Activated naive CD8-positive, alpha-beta T cell treated with anti-CD3 and anti-CD28 coated beads for 36 hours (primary cell): ENCODE results near the gene HBM. TPM values are rescaled to one million over a fixed set of nuclear protein-coding genes. Genes with fewer than 3 reads are reported as not detected.
A peak's percentile ranks its signal among the peaks of the same experiment; 100 is the strongest.
"Not testable (repeated sequence)": the region's sequence is repeated elsewhere in the genome, so short reads cannot be mapped to it uniquely, and the experiment has no call there.

Experiments
- DNase-seq: peaks from one replicate; pipeline ENCODE4 v3.0.0; 2021
- H3K27ac Mint-ChIP-seq: one replicate; pipeline ENCODE4 v1.8.0; 2022; ENCODE audit warnings: mild to moderate bottlenecking, moderate library complexity, mixed read lengths
- H3K27me3 Mint-ChIP-seq: one replicate; pipeline ENCODE4 v1.8.0; 2022; ENCODE audit warnings: mild to moderate bottlenecking, mixed read lengths
- H3K36me3 Mint-ChIP-seq: one replicate; pipeline ENCODE4 v1.8.0; 2021; ENCODE audit warnings: mild to moderate bottlenecking, mixed read lengths
- H3K4me1 Mint-ChIP-seq: one replicate; pipeline ENCODE4 v1.8.0; 2021; ENCODE audit warnings: mixed read lengths
- H3K4me3 Mint-ChIP-seq: one replicate; pipeline ENCODE4 v1.8.0; 2022; ENCODE audit warnings: mild to moderate bottlenecking, moderate library complexity, mixed read lengths
- H3K9me3 Mint-ChIP-seq: one replicate; pipeline ENCODE4 v1.8.0; 2022; ENCODE audit warnings: mixed read lengths
- total RNA-seq, 2 experiments: library from RNA; stranded (reverse); gene quantifications; one replicate each; pipeline ENCODE4 v1.2.3, GENCODE V29; 2021

Gene HBM, protein sequence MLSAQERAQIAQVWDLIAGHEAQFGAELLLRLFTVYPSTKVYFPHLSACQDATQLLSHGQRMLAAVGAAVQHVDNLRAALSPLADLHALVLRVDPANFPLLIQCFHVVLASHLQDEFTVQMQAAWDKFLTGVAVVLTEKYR
- not detected for total RNA-seq

DNA sequence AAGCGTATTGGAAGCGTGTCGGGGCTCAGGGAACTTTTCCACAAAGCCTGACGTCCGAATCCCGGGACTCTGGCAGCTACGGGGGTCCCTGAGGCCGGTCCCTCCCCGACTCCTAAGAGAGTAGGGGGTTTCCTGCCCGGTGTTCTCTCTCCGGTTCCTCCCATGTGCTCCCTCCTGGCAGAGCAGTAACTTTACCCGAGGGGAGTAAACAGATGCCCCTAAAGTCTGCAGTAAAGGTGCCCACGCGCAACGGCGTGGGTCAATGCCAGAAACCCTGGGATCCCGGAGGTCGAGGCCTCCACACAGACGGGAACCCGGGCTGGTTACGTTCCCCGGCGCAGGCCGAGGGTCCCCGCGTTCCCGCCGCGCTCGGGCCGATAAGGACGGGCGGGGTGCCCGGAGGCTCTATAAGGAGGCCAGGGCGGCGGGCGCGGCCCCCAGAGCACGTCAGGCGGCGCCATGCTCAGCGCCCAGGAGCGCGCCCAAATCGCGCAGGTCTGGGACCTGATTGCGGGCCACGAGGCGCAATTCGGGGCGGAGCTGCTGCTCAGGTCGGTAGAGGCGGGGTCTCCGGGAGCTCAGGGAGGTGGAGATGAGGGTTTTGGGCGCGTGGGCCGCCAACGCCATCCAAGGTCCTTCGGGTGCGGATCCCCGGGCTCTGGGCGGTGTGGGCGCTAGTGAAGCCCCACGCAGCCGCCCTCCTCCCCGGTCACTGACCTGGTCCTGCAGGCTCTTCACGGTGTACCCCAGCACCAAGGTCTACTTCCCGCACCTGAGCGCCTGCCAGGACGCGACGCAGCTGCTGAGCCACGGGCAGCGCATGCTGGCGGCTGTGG lies at the start of gene HBM:
Gene HBM (plus strand): TSS at position 440 of the 836 bp plus-strand sequence. CDS start 20 bp downstream, at position 460.
- H3K4me3 Mint-ChIP-seq: peak within 1 kb of the TSS; percentile 32
- H3K27me3 Mint-ChIP-seq: peaks cover 73% of the 10 kb centered on the region
- DNase-seq: peak; percentile 19
- no peaks in the 10 kb centered on the region for H3K36me3 Mint-ChIP-seq
- H3K9me3 Mint-ChIP-seq: no peaks in the 10 kb centered on the region
- peaks cover 4% of the 10 kb centered on the region for H3K4me1 Mint-ChIP-seq
- H3K27ac Mint-ChIP-seq: no peak within 1 kb of the TSS

GRCh38 chr16:116015-116414 lies 49.8 kb upstream of the HBM start:
- Mint-ChIP-seq H3K9me3 (no peaks in the 10 kb centered on the region), H3K4me1 (peaks cover 14% of the 10 kb centered on the region), H3K36me3 (peaks cover 9% of the 10 kb centered on the region), H3K27me3 (no peaks in the 10 kb centered on the region), H3K4me3 (no peak overlapping the region), H3K27ac (no peak overlapping the region)
- DNase-seq: no peak

DNA sequence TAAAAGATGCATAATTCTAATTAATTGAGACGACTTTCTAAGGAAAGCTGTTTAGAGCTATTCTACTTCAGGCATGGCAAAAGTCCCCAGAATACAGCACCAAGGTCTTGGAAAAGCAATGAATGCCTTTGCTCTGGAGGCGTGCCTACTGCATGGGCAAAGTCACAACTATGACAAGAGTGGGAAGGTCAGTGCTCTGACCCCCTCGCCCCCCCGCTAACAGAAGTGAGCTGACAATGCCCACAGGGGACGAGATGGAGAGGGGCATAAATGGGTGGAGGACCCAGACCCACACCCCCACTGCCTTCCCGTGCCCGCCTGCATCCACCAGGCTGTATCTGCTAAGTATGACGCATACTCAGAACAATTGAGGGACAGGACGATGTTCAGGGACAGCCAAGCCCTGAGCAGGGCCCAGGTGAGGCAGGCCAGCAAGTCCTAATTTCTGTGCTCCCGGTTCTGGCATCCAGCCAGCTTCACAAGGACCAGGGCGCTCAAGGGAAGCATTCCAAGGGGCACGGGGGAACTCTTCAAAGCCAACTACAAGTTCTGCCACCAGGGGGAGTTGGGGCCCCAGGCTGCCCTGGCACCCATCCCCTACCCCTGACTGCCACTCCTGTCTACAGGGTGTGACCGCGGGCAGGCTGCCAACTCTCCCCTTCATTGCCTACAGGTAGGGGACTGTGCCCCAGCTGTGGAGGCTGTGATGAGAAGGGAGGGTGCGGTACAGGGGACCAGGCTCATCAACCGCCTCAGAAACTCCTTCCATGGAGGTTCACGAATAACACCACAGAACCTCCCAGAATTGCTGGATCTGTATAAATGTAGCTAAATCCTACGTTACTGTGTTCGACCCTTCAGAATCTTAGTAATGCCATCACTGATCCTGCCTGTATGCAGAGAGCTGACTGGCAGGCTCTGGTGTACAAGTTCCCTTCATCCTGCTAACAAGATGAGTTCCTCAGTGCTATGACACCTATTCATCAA lies 48.1 kb upstream of the HBM start:
- Mint-ChIP-seq H3K4me1 (peaks cover 14% of the 10 kb centered on the region), H3K27ac (no peak overlapping the region)

DNA sequence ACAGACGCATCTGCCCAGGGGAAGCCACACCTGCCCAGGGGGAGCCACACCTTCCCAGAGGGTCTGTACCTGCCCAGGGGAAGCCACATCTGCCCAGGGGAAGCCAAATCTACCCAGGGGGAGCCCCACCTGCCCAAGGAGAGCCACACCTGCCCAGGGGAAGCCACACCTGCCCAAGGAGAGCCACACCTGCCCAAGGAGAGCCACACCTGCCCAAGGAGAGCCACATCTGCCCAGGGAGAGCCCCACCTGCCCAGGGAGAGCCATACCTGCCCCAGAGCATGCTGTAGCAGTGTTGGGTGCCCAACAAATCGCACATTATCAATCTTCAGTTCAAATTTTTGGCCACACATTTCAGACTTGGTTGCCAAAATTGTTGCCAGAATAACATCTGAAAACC lies 46.9 kb upstream of the HBM start:
- H3K27ac Mint-ChIP-seq: no peak overlapping the region
- peaks cover 5% of the 10 kb centered on the region for H3K36me3 Mint-ChIP-seq
- H3K4me3 Mint-ChIP-seq: no peak overlapping the region
- H3K4me1 Mint-ChIP-seq: peaks cover 6% of the 10 kb centered on the region
- no peaks in the 10 kb centered on the region for H3K27me3 Mint-ChIP-seq
- no peak for DNase-seq
- no peaks in the 10 kb centered on the region for H3K9me3 Mint-ChIP-seq

More for the DNA sequence above, 48.1 kb upstream of the HBM start:
- no peaks in the 10 kb centered on the region for H3K9me3 Mint-ChIP-seq
- H3K36me3 Mint-ChIP-seq: peaks cover 7% of the 10 kb centered on the region
- peak; percentile 56 for DNase-seq
- H3K27me3 Mint-ChIP-seq: no peaks in the 10 kb centered on the region
- H3K4me3 Mint-ChIP-seq: no peak overlapping the region

GRCh38 chr16:119295-119694 lies 46.5 kb upstream of the HBM start:
- H3K36me3 Mint-ChIP-seq: peaks cover 3% of the 10 kb centered on the region
- H3K27ac Mint-ChIP-seq: no peak overlapping the region
- no peak overlapping the region for H3K4me3 Mint-ChIP-seq
- peaks cover 5% of the 10 kb centered on the region for H3K4me1 Mint-ChIP-seq
- no peak for DNase-seq
- no peaks in the 10 kb centered on the region for H3K27me3 Mint-ChIP-seq
- H3K9me3 Mint-ChIP-seq: no peaks in the 10 kb centered on the region

DNA sequence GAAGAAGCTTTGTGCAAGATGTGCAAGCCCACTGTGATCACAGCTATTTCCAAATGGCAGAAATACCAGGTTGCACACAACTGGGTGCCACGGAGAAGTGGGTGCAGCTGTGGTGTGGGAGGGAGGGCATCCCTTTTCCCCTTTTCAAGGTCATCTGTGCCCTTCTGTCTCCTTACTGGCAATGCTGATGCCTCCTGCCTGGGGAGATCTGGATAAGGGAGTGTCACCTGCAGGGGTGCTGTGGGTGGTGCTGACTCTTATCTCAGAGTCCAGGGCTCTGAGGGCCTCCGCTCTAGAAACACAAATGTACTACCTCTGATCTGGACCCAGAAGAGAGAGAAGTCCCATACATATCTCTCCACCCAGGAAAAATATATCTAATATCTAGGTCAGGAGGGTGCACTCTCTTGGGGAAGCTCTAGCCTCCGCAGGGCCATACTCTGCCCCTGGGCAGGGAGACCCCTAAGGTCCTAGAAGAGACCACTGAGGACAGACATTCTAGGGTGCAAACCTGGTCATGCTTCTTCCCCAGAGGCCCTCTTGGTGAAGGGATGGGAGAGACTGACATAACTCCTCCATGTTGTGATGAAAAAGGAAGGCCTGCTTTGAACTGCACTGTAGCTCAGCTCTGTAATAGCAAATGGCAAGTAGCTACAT lies 45.8 kb upstream of the HBM start:
- no peaks in the 10 kb centered on the region for H3K27me3 Mint-ChIP-seq
- H3K4me3 Mint-ChIP-seq: no peak overlapping the region
- no peak overlapping the region for H3K27ac Mint-ChIP-seq
- peaks cover 1% of the 10 kb centered on the region for H3K36me3 Mint-ChIP-seq
- no peaks in the 10 kb centered on the region for H3K9me3 Mint-ChIP-seq
- no peak for DNase-seq
- peaks cover 5% of the 10 kb centered on the region for H3K4me1 Mint-ChIP-seq

DNA sequence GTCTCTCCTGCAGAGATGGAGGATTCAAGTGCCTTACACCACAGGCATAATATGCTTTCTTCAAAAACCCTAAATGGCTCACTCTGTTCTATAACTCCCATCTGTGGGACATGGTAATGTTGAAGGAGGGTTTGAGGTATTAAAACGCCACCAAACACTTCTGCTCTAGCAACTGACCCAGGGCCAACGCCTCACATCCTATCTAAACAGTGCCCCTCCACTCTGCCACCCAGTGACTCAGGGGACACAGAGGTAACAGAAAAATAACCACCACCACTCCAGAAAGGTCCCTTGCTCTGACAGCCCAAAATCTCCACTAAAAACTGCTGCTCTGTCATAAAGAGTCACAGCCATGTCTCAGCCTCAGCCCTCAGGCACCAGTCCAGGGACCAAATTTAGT lies 45.0 kb upstream of the HBM start:
- Mint-ChIP-seq H3K4me3 (no peak overlapping the region), H3K27me3 (no peaks in the 10 kb centered on the region), H3K9me3 (no peaks in the 10 kb centered on the region), H3K4me1 (peaks cover 5% of the 10 kb centered on the region), H3K36me3 (peaks cover 1% of the 10 kb centered on the region), H3K27ac (no peak overlapping the region)
- no peak for DNase-seq

DNA sequence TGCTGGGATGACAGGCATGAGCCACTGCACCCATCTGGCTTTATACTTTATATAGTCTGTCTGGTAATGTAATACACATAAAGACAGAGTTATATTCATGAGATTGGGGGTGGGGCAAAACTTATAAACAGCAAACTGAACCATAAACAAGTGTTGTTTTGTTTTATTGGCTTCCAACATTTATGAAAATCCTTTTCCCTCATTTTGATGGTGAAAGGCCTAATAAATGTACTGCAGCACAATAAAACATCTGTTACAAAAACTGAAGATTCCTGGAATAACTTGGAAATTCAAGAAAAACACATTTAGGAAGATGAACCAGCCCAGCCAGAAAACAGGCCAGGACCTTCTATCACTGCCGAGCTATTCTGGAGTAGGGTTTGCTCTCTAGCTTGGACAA lies 43.4 kb upstream of the HBM start:
- no peak overlapping the region for H3K4me3 Mint-ChIP-seq
- H3K36me3 Mint-ChIP-seq: no peaks in the 10 kb centered on the region
- H3K27ac Mint-ChIP-seq: no peak overlapping the region
- H3K9me3 Mint-ChIP-seq: no peaks in the 10 kb centered on the region
- H3K4me1 Mint-ChIP-seq: peaks cover 5% of the 10 kb centered on the region
- H3K27me3 Mint-ChIP-seq: no peaks in the 10 kb centered on the region
- DNase-seq: no peak

GRCh38 chr16:123558-124350 lies 42.0 kb upstream of the HBM start:
- not testable (repeated sequence) for H3K36me3 Mint-ChIP-seq, H3K4me1 Mint-ChIP-seq, H3K4me3 Mint-ChIP-seq

GRCh38 chr16:125011-125410 lies 40.8 kb upstream of the HBM start:
- H3K4me3 Mint-ChIP-seq: no peak overlapping the region
- no peaks in the 10 kb centered on the region for H3K9me3 Mint-ChIP-seq
- no peak overlapping the region for H3K27ac Mint-ChIP-seq
- no peaks in the 10 kb centered on the region for H3K27me3 Mint-ChIP-seq
- no peak for DNase-seq
- peaks cover 10% of the 10 kb centered on the region for H3K4me1 Mint-ChIP-seq
- H3K36me3 Mint-ChIP-seq: peaks cover 4% of the 10 kb centered on the region

More at GRCh38 chr16:123558-124350, 42.0 kb upstream of the HBM start:
- H3K27ac Mint-ChIP-seq, DNase-seq, H3K9me3 Mint-ChIP-seq, H3K27me3 Mint-ChIP-seq: not testable (repeated sequence)

- no peak overlapping the region for H3K27ac Mint-ChIP-seq
- DNase-seq: no peak
- H3K36me3 Mint-ChIP-seq: peaks cover 4% of the 10 kb centered on the region
- peaks cover 23% of the 10 kb centered on the region for H3K4me1 Mint-ChIP-seq
- no peaks in the 10 kb centered on the region for H3K27me3 Mint-ChIP-seq
- H3K4me3 Mint-ChIP-seq: no peak overlapping the region
- H3K9me3 Mint-ChIP-seq: no peaks in the 10 kb centered on the region
These were observed 36.7 kb upstream of the HBM start for GRCh38 chr16:129075-129474.

GRCh38 chr16:130533-131173 lies 35.1 kb upstream of the HBM start:
- no peaks in the 10 kb centered on the region for H3K27me3 Mint-ChIP-seq
- peaks cover 10% of the 10 kb centered on the region for H3K36me3 Mint-ChIP-seq
- H3K27ac Mint-ChIP-seq: no peak overlapping the region

GRCh38 chr16:132120-132519 lies 33.7 kb upstream of the HBM start:
- H3K27me3 Mint-ChIP-seq: no peaks in the 10 kb centered on the region
- H3K4me1 Mint-ChIP-seq: peaks cover 34% of the 10 kb centered on the region
- no peak overlapping the region for H3K27ac Mint-ChIP-seq
- H3K9me3 Mint-ChIP-seq: no peaks in the 10 kb centered on the region
- DNase-seq: no peak
- peaks cover 14% of the 10 kb centered on the region for H3K36me3 Mint-ChIP-seq
- H3K4me3 Mint-ChIP-seq: no peak overlapping the region

More at GRCh38 chr16:130533-131173, 35.1 kb upstream of the HBM start:
- Mint-ChIP-seq H3K4me3 (no peak overlapping the region), H3K4me1 (peaks cover 28% of the 10 kb centered on the region), H3K9me3 (no peaks in the 10 kb centered on the region)
- no peak for DNase-seq
